ENCODE measurements around the gene EFCAB8.
"Not testable (repeated sequence)": the region's sequence is repeated elsewhere in the genome, so short reads cannot be mapped to it uniquely, and the experiment has no call there.

Gene EFCAB8

GRCh38 chr20:32972181-32973076, 113.7 kb downstream of the EFCAB8 start:
- Histone ChIP-seq H3K27ac (ENCODE audit: low read length) (peak overlapping the region; percentile 30; the same call in 1 of the 2 replicates), H3K4me3 (ENCODE audit: low read length) (no peak overlapping the region; the same call in 1 of the 2 replicates), H3K79me2 (ENCODE audit: low read length) (no peaks in the 10 kb centered on the region), H3K4me2 (ENCODE audit: low read depth, low read length) (peak overlapping the region; percentile 59), H3K9me2 (replicated peaks; ENCODE audit: insufficient read depth, low read length) (no peaks in the 10 kb centered on the region), H3K9me3 (replicated peaks; ENCODE audit: insufficient read depth, low read length) (no peaks in the 10 kb centered on the region), H3K27me3 (replicated peaks; ENCODE audit: insufficient read depth, low read length) (no peaks in the 10 kb centered on the region), H4K20me1 (ENCODE audit: insufficient read depth, low read length) (no peaks in the 10 kb centered on the region), H3K4me1 (ENCODE audit: low read length) (peaks cover 17% of the 10 kb centered on the region), H2AFZ (ENCODE audit: low read length) (peak overlapping the region; percentile 81), H3F3A (ENCODE audit: insufficient read depth, low read length) (no peaks in the 10 kb centered on the region), H3K36me3 (replicated peaks; ENCODE audit: insufficient read depth, low read length) (no peaks in the 10 kb centered on the region), H3K9ac (ENCODE audit: low read length) (no peak overlapping the region)
- TF ChIP-seq EZH2phosphoT487 (IDR thresholded peaks at IDR 0.05; ENCODE audit: low read length) (no peak), EZH2 (optimal IDR thresholded peaks at IDR 0.05; ENCODE audit: low read depth, low read length) (no peak), CTCF (IDR thresholded peaks at IDR 0.05; ENCODE audit: low read length) (no peak)
- DNase-seq, result peak; percentile 83

DNA sequence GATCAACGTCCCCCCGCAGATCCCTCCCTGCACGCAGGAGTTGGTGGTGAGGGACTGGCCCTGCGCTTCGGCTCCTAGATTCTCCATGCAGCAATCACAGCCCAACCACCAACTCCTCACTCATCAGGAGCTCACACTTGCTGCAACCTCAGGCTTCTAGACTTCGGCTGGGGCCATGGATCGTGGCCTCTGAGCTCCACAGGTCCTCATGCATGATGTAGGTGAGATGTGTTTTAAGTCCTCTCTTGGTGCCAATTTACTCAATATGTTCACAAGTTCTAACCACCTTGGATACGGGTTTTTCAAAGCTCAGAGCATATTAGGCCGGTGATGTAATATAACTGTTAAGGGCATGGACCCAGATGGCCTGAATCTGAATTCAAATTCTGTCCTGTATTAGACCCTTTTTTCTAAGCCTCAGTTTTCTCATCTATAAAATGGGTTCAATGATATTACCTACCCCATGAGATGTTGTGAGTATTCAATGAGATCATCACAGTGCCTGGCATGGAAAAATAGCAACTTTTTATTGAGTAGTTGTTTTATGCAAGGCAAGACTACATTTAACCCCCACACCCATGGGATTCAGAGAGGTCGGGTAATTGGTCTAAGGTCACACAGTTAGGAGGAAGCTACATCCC, 114.5 kb downstream of the EFCAB8 start:
- Histone ChIP-seq H3K9me3 (replicated peaks; ENCODE audit: insufficient read depth, low read length) (no peaks in the 10 kb centered on the region), H3K27me3 (replicated peaks; ENCODE audit: insufficient read depth, low read length) (no peaks in the 10 kb centered on the region), H3K36me3 (replicated peaks; ENCODE audit: insufficient read depth, low read length) (no peaks in the 10 kb centered on the region), H3K9me2 (replicated peaks; ENCODE audit: insufficient read depth, low read length) (no peaks in the 10 kb centered on the region), H3F3A (ENCODE audit: insufficient read depth, low read length) (no peaks in the 10 kb centered on the region), H3K4me3 (ENCODE audit: low read length) (no peak overlapping the region), H4K20me1 (ENCODE audit: insufficient read depth, low read length) (no peaks in the 10 kb centered on the region), H3K9ac (ENCODE audit: low read length) (no peak overlapping the region), H3K27ac (ENCODE audit: low read length) (no peak overlapping the region), H3K79me2 (ENCODE audit: low read length) (no peaks in the 10 kb centered on the region), H3K4me2 (ENCODE audit: low read depth, low read length) (no peak overlapping the region), H2AFZ (ENCODE audit: low read length) (no peak overlapping the region), H3K4me1 (ENCODE audit: low read length) (peaks cover 17% of the 10 kb centered on the region)
- no peak for DNase-seq
- no peak for TF ChIP-seq EZH2phosphoT487 (IDR thresholded peaks at IDR 0.05; ENCODE audit: low read length)
- no peak for TF ChIP-seq EZH2 (optimal IDR thresholded peaks at IDR 0.05; ENCODE audit: low read depth, low read length)
- no peak for TF ChIP-seq CTCF (IDR thresholded peaks at IDR 0.05; ENCODE audit: low read length)

DNA sequence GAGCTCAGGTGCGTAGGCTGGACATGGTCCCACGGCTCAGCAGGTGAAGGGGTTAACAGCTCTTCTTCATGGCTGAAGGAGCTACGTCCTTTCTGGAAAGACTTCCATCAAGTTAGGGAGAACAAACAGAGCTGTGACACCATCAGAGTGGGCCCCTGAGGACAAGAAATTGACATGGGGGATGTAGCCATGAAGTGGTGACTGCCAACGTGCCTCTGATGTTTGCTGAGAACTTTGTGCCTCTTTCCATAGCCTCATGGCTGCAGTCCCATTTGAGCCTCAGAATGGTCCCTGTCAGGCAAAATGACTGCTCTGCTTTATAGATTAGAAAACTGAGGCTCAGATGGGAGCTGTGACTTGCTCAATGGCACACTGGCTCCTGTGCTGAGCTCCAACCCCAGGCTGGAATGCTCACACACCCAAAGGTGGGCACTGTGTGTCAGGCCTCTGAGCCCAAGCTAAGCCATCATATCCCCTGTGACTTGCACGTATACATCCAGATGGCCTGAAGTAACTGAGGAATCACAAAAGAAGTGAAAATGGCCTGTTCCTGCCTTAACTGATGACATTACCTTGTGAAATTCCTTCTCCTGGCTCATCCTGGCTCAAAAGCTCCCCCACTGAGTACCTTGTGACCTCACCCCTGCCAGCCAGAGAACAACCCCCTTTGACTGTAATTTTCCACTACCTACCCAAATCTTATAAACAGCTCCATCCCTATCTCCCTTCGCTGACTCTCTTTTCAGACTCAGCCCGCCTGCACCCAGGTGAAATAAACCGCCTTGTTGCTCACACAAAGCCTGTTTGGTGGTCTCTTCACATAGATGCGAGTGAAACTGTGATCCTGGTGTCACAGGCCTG, 115.7 kb downstream of the EFCAB8 start:
- not testable (repeated sequence) for H3K4me3 ChIP-seq (ENCODE audit: low read length); H3K9ac ChIP-seq (ENCODE audit: low read length); H3F3A ChIP-seq (ENCODE audit: insufficient read depth, low read length); H2AFZ ChIP-seq (ENCODE audit: low read length); H3K27ac ChIP-seq (ENCODE audit: low read length); H3K4me2 ChIP-seq (ENCODE audit: low read depth, low read length); H3K79me2 ChIP-seq (ENCODE audit: low read length); DNase-seq; H3K27me3 ChIP-seq (replicated peaks; ENCODE audit: insufficient read depth, low read length); H4K20me1 ChIP-seq (ENCODE audit: insufficient read depth, low read length); H3K9me3 ChIP-seq (replicated peaks; ENCODE audit: insufficient read depth, low read length); H3K9me2 ChIP-seq (replicated peaks; ENCODE audit: insufficient read depth, low read length); H3K36me3 ChIP-seq (replicated peaks; ENCODE audit: insufficient read depth, low read length)
- peaks cover 17% of the 10 kb centered on the region for H3K4me1 ChIP-seq (ENCODE audit: low read length)

DNA sequence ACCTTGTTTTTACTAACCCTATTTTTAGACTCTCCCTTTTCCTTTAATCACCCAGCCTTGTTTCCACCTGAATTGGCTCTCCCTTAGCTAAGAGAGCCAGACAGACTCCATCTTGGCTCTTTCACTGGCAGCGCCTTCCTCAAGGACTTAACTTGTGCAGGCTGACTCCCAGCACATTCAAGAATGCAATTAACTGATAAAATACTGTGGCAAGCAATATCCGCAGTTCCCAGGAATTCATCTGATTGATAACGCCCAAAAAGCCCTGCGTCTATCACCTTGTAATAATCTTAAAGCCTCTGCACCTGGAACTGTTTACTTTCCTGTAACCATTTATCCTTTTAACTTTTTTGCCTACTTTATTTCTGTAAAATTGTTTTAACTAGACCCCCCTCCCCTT, 116.4 kb downstream of the EFCAB8 start:
- H3K27ac ChIP-seq (ENCODE audit: low read length); H2AFZ ChIP-seq (ENCODE audit: low read length); H3K27me3 ChIP-seq (replicated peaks; ENCODE audit: insufficient read depth, low read length): not testable (repeated sequence)

More for the DNA sequence above, 116.4 kb downstream of the EFCAB8 start:
- not testable (repeated sequence) for H4K20me1 ChIP-seq (ENCODE audit: insufficient read depth, low read length); H3K9me2 ChIP-seq (replicated peaks; ENCODE audit: insufficient read depth, low read length); H3K36me3 ChIP-seq (replicated peaks; ENCODE audit: insufficient read depth, low read length); DNase-seq; H3F3A ChIP-seq (ENCODE audit: insufficient read depth, low read length); H3K9me3 ChIP-seq (replicated peaks; ENCODE audit: insufficient read depth, low read length); H3K4me2 ChIP-seq (ENCODE audit: low read depth, low read length); H3K79me2 ChIP-seq (ENCODE audit: low read length); H3K9ac ChIP-seq (ENCODE audit: low read length); H3K4me3 ChIP-seq (ENCODE audit: low read length)
- peaks cover 17% of the 10 kb centered on the region for H3K4me1 ChIP-seq (ENCODE audit: low read length)
